A549 (cell line): Measurements from ENCODE around the gene HOXD1. TPM values are rescaled to one million over a fixed set of nuclear protein-coding genes. Genes with fewer than 3 reads are reported as not detected.

Experiments
- ATAC-seq, 2 experiments: fragments of 200-7000 bp in 1 of 2; fragments of >200 bp in 1 of 2; cut with Nextera tagmentation in 1 of 2; cut with Tn5 transposase in 1 of 2; 3 replicates each; pipeline versions ENCODE4 v1.8.0 to v1.9.1; 2018 to 2020; ENCODE audit warnings: mild to moderate bottlenecking in 1 of 2, moderate library complexity in 1 of 2
- CTCF ChIA-PET: fragments of 300-600 bp; sonication (Branson Sonifier 250); formaldehyde crosslinking; extraction: SDS; loops from one replicate; lab custom pipeline; 2021; ENCODE audit warnings: antibody characterized with exemption, inconsistent platforms; lab: Yijun Ruan, JAX
- POLR2A ChIA-PET: fragments of 350-600 bp; formaldehyde crosslinking; extraction: SDS; loops from one replicate; lab custom pipeline; 2021; ENCODE audit warnings: antibody characterized with exemption, inconsistent platforms; lab: Yijun Ruan, JAX
- DNase-seq, 2 experiments: peaks; one replicate each; pipeline versions ENCODE4 v3.0.0 to v3.0.0-alpha.2; 2011 to 2016; ENCODE audit warnings: low read depth in 1 of 2, low spot score in 1 of 2
- FAIRE-seq: peaks from 2 replicates; lab custom pipeline; 2011; peaks lifted over from hg19 to GRCh38; lab: Jason Lieb, UNC
- H3K27ac ChIP-seq, 2 experiments: fragments of >200 bp; sonication (Bioruptor Twin); formaldehyde crosslinking; 3 replicates each; pipeline ENCODE4 v1.5.1; 2016 to 2017
- H3K4me1 ChIP-seq: fragments of >200 bp; sonication (Bioruptor Twin); formaldehyde crosslinking; 3 replicates; pipeline ENCODE4 v1.6.1; 2016
- H3K4me2 ChIP-seq: fragments of >200 bp; sonication (Bioruptor Twin); formaldehyde crosslinking; 3 replicates; pipeline ENCODE4 v1.6.1; 2016
- H3K4me3 ChIP-seq: fragments of >200 bp; sonication (Bioruptor Twin); formaldehyde crosslinking; 3 replicates; pipeline ENCODE4 v1.5.1; 2016
- H3K9me3 ChIP-seq: fragments of >200 bp; sonication (Bioruptor Twin); formaldehyde crosslinking; 3 replicates; pipeline ENCODE4 v1.6.1; 2016
- BHLHE40 ChIP-seq: IDR thresholded peaks from 2 replicates; pipeline ENCODE4 v1.6.1; 2012; ENCODE audit warnings: low read depth, low read length, inconsistent platforms
- CEBPB ChIP-seq, 2 experiments: fragments of >200 bp in 1 of 2; sonication (Bioruptor Twin) in 1 of 2; formaldehyde crosslinking in 1 of 2; IDR thresholded peaks; 2 replicates each; pipeline ENCODE4 v1.6.1; 2012 to 2016
- CHD2 ChIP-seq: fragments of 150-350 bp; IDR thresholded peaks from 2 replicates; pipeline ENCODE4 v1.6.1; 2014; ENCODE audit warnings: low read length; ENCODE audit not compliant: partially characterized antibody
- EHF ChIP-seq: fragments of 250-450 bp; sonication (Bioruptor Pico); IDR thresholded peaks from 2 replicates; pipeline ENCODE4 v1.5.0; 2020; ENCODE audit warnings: mild to moderate bottlenecking
- HOXB13 ChIP-seq: fragments of 250-450 bp; sonication (Bioruptor Pico); IDR thresholded peaks from 2 replicates; pipeline ENCODE4 v1.5.0; 2020; ENCODE audit warnings: low read depth, mild to moderate bottlenecking, moderate library complexity
- JUN ChIP-seq, 2 experiments: fragments of >200 bp; sonication (Bioruptor Twin); formaldehyde crosslinking; IDR thresholded peaks; 2 replicates in 1 of 2; 3 replicates in 1 of 2; pipeline ENCODE4 v1.6.1; 2016 to 2017
- MAFK ChIP-seq: fragments of 450-650 bp; IDR thresholded peaks from 2 replicates; pipeline ENCODE4 v1.6.1; 2014; ENCODE audit not compliant: partially characterized antibody
- NPAS2 ChIP-seq: fragments of 250-450 bp; sonication (Bioruptor Pico); IDR thresholded peaks from 2 replicates; pipeline ENCODE4 v1.8.0; 2022; ENCODE audit warnings: mild to moderate bottlenecking, moderate library complexity, borderline replicate concordance
- NR3C1 ChIP-seq: fragments of >200 bp; sonication (Bioruptor Twin); formaldehyde crosslinking; IDR thresholded peaks from 3 replicates; pipeline ENCODE4 v1.6.1; 2017
- PHF8 ChIP-seq: fragments of 200-600 bp; sonication (generic); IDR thresholded peaks from 2 replicates; pipeline ENCODE4 v1.6.1; 2016; ENCODE audit warnings: low read depth, mild to moderate bottlenecking, antibody characterized with exemption, moderate library complexity, borderline replicate concordance
- POLR2AphosphoS2 ChIP-seq: conservative IDR thresholded peaks from 2 replicates; pipeline ENCODE4 v1.6.1; 2012; ENCODE audit warnings: low read length, improper control_type of control experiment, inconsistent platforms
- RCOR1 ChIP-seq: fragments of 150-350 bp; IDR thresholded peaks from 2 replicates; pipeline ENCODE4 v1.6.1; 2014; ENCODE audit warnings: antibody characterized with exemption, low read length, low read depth
- RFX5 ChIP-seq: fragments of 450-650 bp; IDR thresholded peaks from 2 replicates; pipeline ENCODE4 v1.7.1; 2014; ENCODE audit warnings: antibody characterized with exemption, mild to moderate bottlenecking, moderate library complexity
- RNF2 ChIP-seq: fragments of 200-600 bp; sonication (generic); IDR thresholded peaks from 2 replicates; pipeline ENCODE4 v1.6.1; 2016; ENCODE audit warnings: low read depth, mild to moderate bottlenecking, antibody characterized with exemption, moderate library complexity, borderline replicate concordance
- SREBF2 ChIP-seq: fragments of 450-650 bp; IDR thresholded peaks from 2 replicates; pipeline ENCODE4 v1.6.1; 2014; ENCODE audit warnings: mild to moderate bottlenecking, moderate library complexity
- TFCP2L1 ChIP-seq: fragments of 250-450 bp; sonication (Bioruptor Pico); IDR thresholded peaks from 2 replicates; pipeline ENCODE4 v1.5.0; 2021; ENCODE audit warnings: mild to moderate bottlenecking
- ZC3H11A ChIP-seq: fragments of 450-650 bp; IDR thresholded peaks from 2 replicates; pipeline ENCODE4 v1.6.1; 2014; ENCODE audit warnings: antibody characterized with exemption, mild to moderate bottlenecking
- ZNF302 ChIP-seq: fragments of 250-450 bp; sonication (Bioruptor Pico); IDR thresholded peaks from 2 replicates; pipeline ENCODE4 v1.9.0; 2021; ENCODE audit warnings: inconsistent platforms, mild to moderate bottlenecking, moderate library complexity
- ZSCAN20 ChIP-seq: fragments of 250-450 bp; sonication (Bioruptor Pico); IDR thresholded peaks from 2 replicates; pipeline ENCODE4 v1.8.0; 2022; ENCODE audit warnings: mild to moderate bottlenecking, moderate library complexity
- WGBS: methylation state at CpG from one replicate; pipeline ENCODE4 v1.1.6; 2017; ENCODE audit errors: missing lambda C conversion rate; 5-methylcytosine and 5-hydroxymethylcytosine counted together
- polyA plus RNA-seq, 4 experiments: library from polyadenylated mRNA; depleted of rRNA in 3 of 4; stranded (reverse); fragments of >200 nt; fragmentation: RNase III in 1 of 4; extraction: RNeasy Plus Mini Kit Qiagen cat#74134 plus additional on column Dnase treatment in 1 of 4; gene quantifications; 2 replicates in 3 of 4; 3 replicates in 1 of 4; pipeline ENCODE4 v1.2.3, GENCODE V29; 2011 to 2017
- TF ChIP-seq, protein P1 (sequence below): fragments of 150-350 bp; IDR thresholded peaks from 2 replicates; pipeline ENCODE4 v1.6.1; 2014; ENCODE audit warnings: low read depth, mild to moderate bottlenecking, low read length
- TF ChIP-seq, protein P2 (sequence below): IDR thresholded peaks from 2 replicates; pipeline ENCODE4 v1.6.1; 2012; ENCODE audit warnings: low read depth, borderline replicate concordance
- TF ChIP-seq, protein P3 (sequence below): fragments of 250-450 bp; sonication (Bioruptor Pico); IDR thresholded peaks from 2 replicates; pipeline ENCODE4 v1.5.0; 2020; ENCODE audit warnings: low read depth, mild to moderate bottlenecking, moderate library complexity
- TF ChIP-seq, protein P4 (sequence below): fragments of 250-450 bp; sonication (Bioruptor Pico); IDR thresholded peaks from 2 replicates; pipeline ENCODE4 v1.5.0; 2021; ENCODE audit warnings: mild to moderate bottlenecking, moderate library complexity, borderline replicate concordance
- TF ChIP-seq, protein P5 (sequence below): fragments of 450-650 bp; IDR thresholded peaks from 2 replicates; pipeline ENCODE4 v1.6.1; 2014; ENCODE audit warnings: antibody characterized with exemption

The HOXD1 gene
- polyA plus RNA-seq, 2 of the 4 experiments (the other 2 are of a cell fraction) = 0.12 TPM

DNA sequence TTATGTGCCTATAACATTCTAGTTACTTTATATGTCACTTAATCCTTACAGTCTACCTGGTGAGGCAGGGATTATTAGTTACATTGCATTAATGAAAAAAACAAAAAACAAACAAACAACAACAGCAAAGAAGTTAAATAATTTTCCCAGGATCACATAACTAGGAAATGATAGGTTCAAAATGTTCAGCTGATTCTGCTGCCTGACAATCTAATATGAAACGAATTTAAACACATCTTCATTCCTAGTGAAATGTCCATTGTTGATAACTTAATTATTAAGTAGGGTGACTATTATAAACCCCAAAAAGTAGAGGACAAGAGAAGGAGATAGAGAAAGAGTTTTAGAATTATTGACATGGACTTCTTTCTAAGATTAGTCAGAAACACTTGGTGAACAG, 22.6 kb downstream of the HOXD1 start:
- FAIRE-seq = no peak
- CTCF ChIA-PET = interaction anchor here (1.1 to 1.3 kb wide), 2 partner anchors 28 to 84 kb away, joined by 3 read pairs; no protein-coding TSS in a partner anchor
- POLR2A ChIA-PET = no interaction called here

DNA sequence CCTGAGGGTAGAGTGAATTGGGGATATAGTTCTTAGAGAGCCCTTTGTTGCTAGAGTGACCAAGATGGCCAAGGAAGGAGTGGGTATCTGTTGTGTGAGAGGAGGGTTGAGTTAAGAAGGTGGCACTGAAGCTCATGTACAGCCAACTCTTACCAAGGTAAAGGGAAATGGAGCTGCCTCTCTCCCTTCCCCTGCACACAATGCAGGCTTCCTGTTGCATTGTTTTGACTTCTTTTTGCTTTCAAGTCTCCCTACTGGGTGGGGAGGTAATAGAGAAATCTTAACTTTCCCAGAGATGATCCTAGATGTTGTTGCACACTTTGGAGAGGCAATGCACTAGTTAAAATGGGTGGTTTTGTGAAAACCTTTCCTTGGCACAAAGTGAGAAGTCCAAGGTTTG, 23.8 kb downstream of the HOXD1 start:
- FAIRE-seq = no peak
- POLR2A ChIA-PET = no interaction called here
- Histone ChIP-seq H3K4me1 (no peaks in the 10 kb centered on the region), H3K9me3 (no peaks in the 10 kb centered on the region), H3K27ac (no peak overlapping the region), H3K4me2 (no peak overlapping the region), H3K4me3 (no peak overlapping the region)
- CTCF ChIA-PET = interaction anchor here (1.3 kb wide), 1 partner anchor 85 kb away, joined by 3 read pairs; no protein-coding TSS in a partner anchor
- no peak for ATAC-seq
- DNase-seq = no peak
- TF ChIP-seq ZNF302 (CRISPR knock-in tag) (no peak), NR3C1 (no peak), SREBF2 (no peak), NPAS2 (no peak), RCOR1 (no peak), MAFK (no peak), ZC3H11A (no peak), POLR2AphosphoS2 (no peak), ZSCAN20 (CRISPR knock-in tag) (no peak), JUN (IDR thresholded peaks at IDR 0.05) (no peak), CEBPB (IDR thresholded peaks at IDR 0.05) (no peak), RFX5 (no peak), TFCP2L1 (CRISPR knock-in tag) (no peak)
- TF ChIP-seq, protein P1, sequence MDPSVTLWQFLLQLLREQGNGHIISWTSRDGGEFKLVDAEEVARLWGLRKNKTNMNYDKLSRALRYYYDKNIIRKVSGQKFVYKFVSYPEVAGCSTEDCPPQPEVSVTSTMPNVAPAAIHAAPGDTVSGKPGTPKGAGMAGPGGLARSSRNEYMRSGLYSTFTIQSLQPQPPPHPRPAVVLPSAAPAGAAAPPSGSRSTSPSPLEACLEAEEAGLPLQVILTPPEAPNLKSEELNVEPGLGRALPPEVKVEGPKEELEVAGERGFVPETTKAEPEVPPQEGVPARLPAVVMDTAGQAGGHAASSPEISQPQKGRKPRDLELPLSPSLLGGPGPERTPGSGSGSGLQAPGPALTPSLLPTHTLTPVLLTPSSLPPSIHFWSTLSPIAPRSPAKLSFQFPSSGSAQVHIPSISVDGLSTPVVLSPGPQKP = no peak
- TF ChIP-seq, protein P2, sequence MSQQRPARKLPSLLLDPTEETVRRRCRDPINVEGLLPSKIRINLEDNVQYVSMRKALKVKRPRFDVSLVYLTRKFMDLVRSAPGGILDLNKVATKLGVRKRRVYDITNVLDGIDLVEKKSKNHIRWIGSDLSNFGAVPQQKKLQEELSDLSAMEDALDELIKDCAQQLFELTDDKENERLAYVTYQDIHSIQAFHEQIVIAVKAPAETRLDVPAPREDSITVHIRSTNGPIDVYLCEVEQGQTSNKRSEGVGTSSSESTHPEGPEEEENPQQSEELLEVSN = no peak
- TF ChIP-seq, protein P3, sequence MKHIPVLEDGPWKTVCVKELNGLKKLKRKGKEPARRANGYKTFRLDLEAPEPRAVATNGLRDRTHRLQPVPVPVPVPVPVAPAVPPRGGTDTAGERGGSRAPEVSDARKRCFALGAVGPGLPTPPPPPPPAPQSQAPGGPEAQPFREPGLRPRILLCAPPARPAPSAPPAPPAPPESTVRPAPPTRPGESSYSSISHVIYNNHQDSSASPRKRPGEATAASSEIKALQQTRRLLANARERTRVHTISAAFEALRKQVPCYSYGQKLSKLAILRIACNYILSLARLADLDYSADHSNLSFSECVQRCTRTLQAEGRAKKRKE (CRISPR knock-in tag) = no peak

More for the DNA sequence above, 22.6 kb downstream of the HOXD1 start:
- no peak overlapping the region for H3K27ac ChIP-seq
- H3K4me1 ChIP-seq = no peaks in the 10 kb centered on the region
- no peak overlapping the region for H3K4me3 ChIP-seq
- no peak for DNase-seq
- no peak overlapping the region for H3K4me2 ChIP-seq
- no peak for ATAC-seq
- WGBS = 2% methylated on average over 1 of the region's 1 CpG
- H3K9me3 ChIP-seq = no peaks in the 10 kb centered on the region
- TF ChIP-seq RNF2 = peak; percentile 62; the same call in 1 of the 2 replicates
- TF ChIP-seq HOXB13 = no peak

DNA sequence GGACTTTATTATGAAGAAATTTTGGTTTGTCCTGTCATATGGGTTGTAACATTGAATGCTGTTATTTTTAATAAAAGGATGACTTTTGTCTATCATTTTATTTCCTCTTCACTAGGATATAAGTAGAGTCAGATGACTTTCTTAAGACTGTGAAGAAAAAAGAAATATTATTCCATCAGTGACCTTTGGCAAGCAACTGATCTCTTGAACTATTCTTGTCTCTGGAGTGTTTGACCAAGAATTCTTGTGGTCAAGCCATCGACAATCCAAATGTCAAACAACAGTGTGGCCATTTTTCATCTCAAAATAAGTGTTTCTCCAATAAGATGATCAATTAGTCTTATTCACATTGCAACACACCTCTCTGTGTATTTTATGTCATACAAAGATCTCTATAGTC, 24.9 kb downstream of the HOXD1 start:
- ATAC-seq = no peak
- ChIA-PET CTCF (no interaction called here), POLR2A (no interaction called here)
- 13% methylated on average over 1 of the region's 1 CpG for WGBS
- Histone ChIP-seq H3K4me2 (no peak overlapping the region), H3K4me1 (no peaks in the 10 kb centered on the region), H3K9me3 (no peaks in the 10 kb centered on the region), H3K4me3 (no peak overlapping the region), H3K27ac (no peak overlapping the region)
- DNase-seq = no peak
- TF ChIP-seq BHLHE40 = no peak
- no peak for TF ChIP-seq EHF (CRISPR knock-in tag)
- TF ChIP-seq CHD2 = no peak
- FAIRE-seq = no peak

DNA sequence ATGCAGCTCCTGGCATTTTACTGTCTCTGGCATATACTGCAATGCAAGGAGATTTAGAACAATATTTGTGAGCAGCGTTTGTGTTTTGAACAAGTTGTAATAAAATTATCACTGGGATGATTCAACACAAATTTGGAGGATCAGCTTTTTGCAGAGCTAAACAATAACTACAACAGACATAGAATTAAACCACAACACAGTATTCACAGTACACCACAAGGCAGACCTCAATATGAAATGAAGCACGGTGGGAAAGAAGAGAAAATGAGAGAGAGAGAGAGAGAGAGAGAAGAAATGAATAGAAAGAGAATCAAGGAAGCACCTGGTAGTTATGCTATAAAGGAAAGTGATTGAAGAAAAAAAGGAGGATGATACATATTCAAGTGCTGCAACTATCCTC, 39.4 kb downstream of the HOXD1 start:
- 5% methylated on average over 2 of the region's 2 CpGs for WGBS
- no peak overlapping the region for H3K4me3 ChIP-seq
- no peak for FAIRE-seq

More for the DNA sequence above, 39.4 kb downstream of the HOXD1 start:
- ChIA-PET CTCF (interaction anchor here (0.7 kb wide), 1 partner anchor 316 kb away, joined by 3 read pairs; no protein-coding TSS in a partner anchor), POLR2A (no interaction called here)
- TF ChIP-seq MAFK = no peak
- TF ChIP-seq PHF8 = no peak
- TF ChIP-seq SREBF2 = no peak
- TF ChIP-seq, protein P4, sequence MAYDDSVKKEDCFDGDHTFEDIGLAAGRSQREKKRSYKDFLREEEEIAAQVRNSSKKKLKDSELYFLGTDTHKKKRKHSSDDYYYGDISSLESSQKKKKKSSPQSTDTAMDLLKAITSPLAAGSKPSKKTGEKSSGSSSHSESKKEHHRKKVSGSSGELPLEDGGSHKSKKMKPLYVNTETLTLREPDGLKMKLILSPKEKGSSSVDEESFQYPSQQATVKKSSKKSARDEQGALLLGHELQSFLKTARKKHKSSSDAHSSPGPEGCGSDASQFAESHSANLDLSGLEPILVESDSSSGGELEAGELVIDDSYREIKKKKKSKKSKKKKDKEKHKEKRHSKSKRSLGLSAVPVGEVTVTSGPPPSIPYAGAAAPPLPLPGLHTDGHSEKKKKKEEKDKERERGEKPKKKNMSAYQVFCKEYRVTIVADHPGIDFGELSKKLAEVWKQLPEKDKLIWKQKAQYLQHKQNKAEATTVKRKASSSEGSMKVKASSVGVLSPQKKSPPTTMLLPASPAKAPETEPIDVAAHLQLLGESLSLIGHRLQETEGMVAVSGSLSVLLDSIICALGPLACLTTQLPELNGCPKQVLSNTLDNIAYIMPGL (CRISPR knock-in tag) = no peak
- TF ChIP-seq, protein P5, sequence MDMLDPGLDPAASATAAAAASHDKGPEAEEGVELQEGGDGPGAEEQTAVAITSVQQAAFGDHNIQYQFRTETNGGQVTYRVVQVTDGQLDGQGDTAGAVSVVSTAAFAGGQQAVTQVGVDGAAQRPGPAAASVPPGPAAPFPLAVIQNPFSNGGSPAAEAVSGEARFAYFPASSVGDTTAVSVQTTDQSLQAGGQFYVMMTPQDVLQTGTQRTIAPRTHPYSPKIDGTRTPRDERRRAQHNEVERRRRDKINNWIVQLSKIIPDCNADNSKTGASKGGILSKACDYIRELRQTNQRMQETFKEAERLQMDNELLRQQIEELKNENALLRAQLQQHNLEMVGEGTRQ = no peak
- no peak for TF ChIP-seq CHD2
- Histone ChIP-seq H3K9me3 (no peaks in the 10 kb centered on the region), H3K4me1 (no peaks in the 10 kb centered on the region), H3K27ac (no peak overlapping the region), H3K4me2 (no peak overlapping the region)
- ATAC-seq = no peak
- no peak for DNase-seq
